Body of pancreas (tissue), 4 donors: ENCODE measurements around the gene SLC8A2. TPM values are rescaled to one million over a fixed set of nuclear protein-coding genes. Genes with fewer than 3 reads are reported as not detected.
A peak's percentile ranks its signal among the peaks of the same experiment; 100 is the strongest.

Experiments
- ATAC-seq: fragments of 150-250 bp; one replicate; pipeline ENCODE4 v1.9.1; 2016
- DNase-seq, 4 donors: peaks; one replicate each; pipeline ENCODE4 v3.0.0-alpha.2; 2019
- H3K27ac ChIP-seq, 4 donors: fragments of 200-600 bp; sonication (generic); 1 replicate in 3 of 4; 2 replicates in 1 of 4; pipeline versions ENCODE4 v1.5.1 to v1.6.1; 2016 to 2019; ENCODE audit warnings: mild to moderate bottlenecking in 1 of 4, mixed read lengths in 1 of 4, moderate library complexity in 1 of 4
- H3K27me3 ChIP-seq, 2 donors: fragments of 200-600 bp; sonication (generic); one replicate each; pipeline ENCODE4 v1.6.0; 2016; ENCODE audit warnings: mild to moderate bottlenecking in 1 of 2
- H3K36me3 ChIP-seq, 2 donors: fragments of 200-600 bp; sonication (generic); replicated peaks in 1 of 2; 2 replicates each; pipeline ENCODE4 v1.5.1; 2016; ENCODE audit warnings: low read depth in 2 of 2; ENCODE audit not compliant: insufficient read depth in 1 of 2
- H3K4me1 ChIP-seq: fragments of 200-600 bp; sonication (generic); one replicate; pipeline ENCODE4 v1.6.0; 2016
- H3K4me3 ChIP-seq, 2 donors: fragments of 200-600 bp; sonication (generic); 1 replicate in 1 of 2; 2 replicates in 1 of 2; pipeline ENCODE4 v1.5.1; 2016 to 2019
- H3K9me3 ChIP-seq, 3 donors: fragments of 200-600 bp; sonication (generic); 1 replicate in 2 of 3; 2 replicates in 1 of 3; pipeline ENCODE4 v1.5.1; 2016
- POLR2A ChIP-seq, 3 donors: fragments of 450-650 bp; IDR thresholded peaks; one replicate each; pipeline ENCODE4 v1.6.1; 2016; ENCODE audit warnings: antibody characterized with exemption in 3 of 3, mild to moderate bottlenecking in 2 of 3
- WGBS, 2 donors: methylation state at CpG; one replicate each; pipeline ENCODE4 v1.1.5; 2017; 5-methylcytosine and 5-hydroxymethylcytosine counted together
- intact Hi-C: fragments of 100-400 bp; cut with DNase I; formaldehyde crosslinking; loops from one replicate; pipeline ENCODE4 v1.15.1; 2023
- total RNA-seq, 2 donors: library from RNA; depleted of rRNA; stranded (reverse); fragments of >200 nt; gene quantifications; one replicate each; pipeline ENCODE4 v1.1.0, GENCODE V29; 2016
- TF ChIP-seq, protein P1 (sequence below), 7 experiments: fragments of 450-650 bp in 4 of 7; fragments of 200-600 bp in 3 of 7; sonication (generic) in 3 of 7; IDR thresholded peaks; one replicate each; pipeline ENCODE4 v1.5.1; 2016 to 2019; ENCODE audit warnings: antibody characterized with exemption in 7 of 7

Gene SLC8A2
- total RNA-seq, 2 donors from 2014 or later: 8.0 to 31.6 TPM

DNA sequence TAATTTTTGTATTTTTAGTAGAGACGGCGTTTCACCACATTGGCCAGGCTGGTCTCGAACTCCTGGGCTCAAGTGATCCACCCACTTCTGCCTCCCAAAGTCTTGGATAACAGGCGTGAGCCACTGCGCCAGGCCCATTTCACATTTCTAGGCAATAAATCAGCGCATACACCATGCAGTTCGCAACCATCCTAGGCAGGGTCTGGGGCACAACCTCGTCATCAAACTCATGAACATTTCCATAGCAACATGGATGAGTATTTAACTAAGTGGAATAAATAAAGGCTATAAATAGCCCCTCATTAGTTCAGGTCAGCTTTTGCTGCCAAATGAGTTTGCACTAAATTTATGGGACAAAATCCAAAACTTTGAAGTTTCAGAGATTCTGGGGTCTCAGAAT lies 60.6 kb downstream of the SLC8A2 start:
- H3K27me3 ChIP-seq: no peaks in the 10 kb centered on the region
- TF ChIP-seq, protein P1, sequence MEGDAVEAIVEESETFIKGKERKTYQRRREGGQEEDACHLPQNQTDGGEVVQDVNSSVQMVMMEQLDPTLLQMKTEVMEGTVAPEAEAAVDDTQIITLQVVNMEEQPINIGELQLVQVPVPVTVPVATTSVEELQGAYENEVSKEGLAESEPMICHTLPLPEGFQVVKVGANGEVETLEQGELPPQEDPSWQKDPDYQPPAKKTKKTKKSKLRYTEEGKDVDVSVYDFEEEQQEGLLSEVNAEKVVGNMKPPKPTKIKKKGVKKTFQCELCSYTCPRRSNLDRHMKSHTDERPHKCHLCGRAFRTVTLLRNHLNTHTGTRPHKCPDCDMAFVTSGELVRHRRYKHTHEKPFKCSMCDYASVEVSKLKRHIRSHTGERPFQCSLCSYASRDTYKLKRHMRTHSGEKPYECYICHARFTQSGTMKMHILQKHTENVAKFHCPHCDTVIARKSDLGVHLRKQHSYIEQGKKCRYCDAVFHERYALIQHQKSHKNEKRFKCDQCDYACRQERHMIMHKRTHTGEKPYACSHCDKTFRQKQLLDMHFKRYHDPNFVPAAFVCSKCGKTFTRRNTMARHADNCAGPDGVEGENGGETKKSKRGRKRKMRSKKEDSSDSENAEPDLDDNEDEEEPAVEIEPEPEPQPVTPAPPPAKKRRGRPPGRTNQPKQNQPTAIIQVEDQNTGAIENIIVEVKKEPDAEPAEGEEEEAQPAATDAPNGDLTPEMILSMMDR (IDR thresholded peaks at IDR 0.05): no peak
- TF ChIP-seq POLR2A (IDR thresholded peaks at IDR 0.05): no peak
- H3K36me3 ChIP-seq: no peaks in the 10 kb centered on the region
- H3K4me3 ChIP-seq: no peak overlapping the region
- 81% methylated on average over 8 of the region's 8 CpGs for WGBS, 2 donors
- ATAC-seq (no peak), DNase-seq (no peak)
- no peak overlapping the region for H3K27ac ChIP-seq
- no peaks in the 10 kb centered on the region for H3K9me3 ChIP-seq
- intact Hi-C loops: no loop called here
- no peaks in the 10 kb centered on the region for H3K4me1 ChIP-seq

DNA sequence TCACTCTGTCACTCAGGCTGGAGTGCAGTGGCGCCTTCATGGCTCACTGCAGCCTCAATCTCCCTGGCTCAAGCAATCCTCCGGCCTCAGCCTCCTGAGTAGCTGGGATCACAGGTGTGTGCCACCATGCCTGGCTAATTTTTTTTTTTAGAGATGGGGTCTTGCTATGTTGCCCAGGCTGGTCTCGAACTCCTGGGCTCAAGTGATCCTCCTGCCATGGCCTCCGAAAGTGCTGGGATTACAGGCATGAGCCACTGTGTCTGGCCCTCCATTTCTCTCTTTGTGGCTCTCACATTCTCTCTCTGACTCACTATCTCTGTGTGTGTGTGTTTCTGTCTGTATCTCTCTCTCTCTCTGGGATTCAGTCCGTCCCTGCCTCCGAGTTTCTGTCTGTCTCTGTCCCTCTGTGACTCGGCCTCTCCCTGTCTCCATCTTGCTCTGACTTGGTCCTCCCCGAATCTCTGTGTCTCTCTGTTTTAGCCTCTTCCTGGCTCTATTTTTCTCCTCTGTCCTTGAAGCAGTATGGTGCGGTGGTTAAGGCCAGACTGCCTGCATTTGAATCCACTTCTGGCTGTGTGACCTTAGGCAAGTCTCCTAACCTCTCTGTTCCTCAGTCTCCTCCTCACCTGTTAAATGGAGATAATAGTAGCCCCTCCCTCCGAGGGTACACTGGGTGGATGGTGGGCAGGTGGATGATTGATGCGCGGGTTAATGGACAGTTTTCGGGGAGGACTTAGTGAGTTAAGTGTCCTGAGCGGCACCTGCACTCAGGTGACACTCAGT lies 63.3 kb downstream of the SLC8A2 start:
- Histone ChIP-seq H3K9me3 (no peaks in the 10 kb centered on the region), H3K27ac (no peak overlapping the region), H3K4me1 (no peaks in the 10 kb centered on the region), H3K4me3 (no peak overlapping the region), H3K27me3 (no peaks in the 10 kb centered on the region), H3K36me3 (no peaks in the 10 kb centered on the region)
- intact Hi-C loops: no loop called here
- WGBS, 2 donors: 70 to 76% methylated on average over 14 of the region's 14 CpGs
- DNase-seq (no peak), ATAC-seq (no peak)
- no peak for TF ChIP-seq POLR2A (IDR thresholded peaks at IDR 0.05)
- TF ChIP-seq, protein P1 (IDR thresholded peaks at IDR 0.05): no peak

DNA sequence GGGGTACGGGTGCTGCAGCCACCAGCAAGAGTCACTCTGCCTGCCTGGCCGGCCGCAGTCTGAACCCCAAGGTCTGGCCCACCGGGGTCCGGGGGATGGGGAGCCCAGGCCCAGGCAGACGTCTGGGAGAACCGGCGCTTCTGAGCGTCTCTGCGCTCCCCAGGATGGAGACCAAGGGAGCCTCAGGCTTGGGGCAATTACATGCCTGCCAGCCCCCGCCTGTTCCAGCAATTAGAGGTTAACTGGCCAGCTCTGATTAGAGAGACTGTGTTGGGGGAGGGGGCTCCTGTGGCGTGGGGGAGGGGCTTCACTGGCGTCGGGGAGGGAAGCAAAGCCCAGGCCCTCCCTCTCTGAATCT lies 64.3 kb downstream of the SLC8A2 start:
- Histone ChIP-seq H3K27me3 (no peaks in the 10 kb centered on the region), H3K4me3 (no peak overlapping the region), H3K4me1 (no peaks in the 10 kb centered on the region), H3K27ac (no peak overlapping the region), H3K36me3 (no peaks in the 10 kb centered on the region), H3K9me3 (no peaks in the 10 kb centered on the region)
- 13 to 17% methylated on average over 3 to 14 of the region's 14 CpGs for WGBS, 2 donors
- intact Hi-C loops: no loop called here
- no peak for ATAC-seq
- TF ChIP-seq POLR2A (IDR thresholded peaks at IDR 0.05): no peak
- TF ChIP-seq, protein P1 (IDR thresholded peaks at IDR 0.05): no peak
- DNase-seq: no peak

DNA sequence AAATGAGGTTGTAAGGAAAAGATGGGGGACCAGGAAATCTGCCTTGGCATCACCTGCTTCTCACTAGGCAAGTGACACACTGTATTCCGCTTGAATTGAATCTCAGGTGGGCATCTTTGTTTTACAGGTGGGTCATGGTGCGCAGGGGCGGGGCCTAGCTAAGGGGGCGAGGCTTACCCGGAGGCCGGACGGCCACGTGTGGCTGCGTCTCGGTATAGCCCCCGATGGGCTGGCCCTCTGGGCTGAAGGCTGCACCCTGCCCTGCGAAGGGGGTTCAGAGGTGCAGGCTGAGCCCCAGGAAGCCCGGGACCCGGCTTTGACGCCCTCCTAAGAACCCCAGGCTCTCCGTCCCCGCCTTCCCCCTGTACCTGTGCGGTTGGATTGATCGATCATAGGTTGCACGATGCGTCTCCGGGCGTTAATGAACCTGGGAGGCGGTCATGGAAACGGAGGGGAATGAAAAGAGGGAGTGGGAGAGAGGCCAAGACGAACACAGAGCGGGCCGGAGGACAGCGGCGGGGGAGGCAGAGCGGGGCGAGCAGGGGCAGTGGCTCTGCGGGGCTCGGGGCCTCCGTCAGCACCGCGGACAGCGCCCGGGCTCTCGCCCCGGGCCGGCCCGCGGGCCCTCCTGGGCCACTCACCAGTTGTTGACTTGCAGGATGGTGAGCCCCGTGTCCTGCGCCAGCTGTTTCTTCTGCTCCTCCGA lies 64.8 kb downstream of the SLC8A2 start:
- Histone ChIP-seq H3K27me3 (no peaks in the 10 kb centered on the region), H3K27ac (no peak overlapping the region), H3K36me3 (no peaks in the 10 kb centered on the region), H3K4me3 (no peak overlapping the region), H3K4me1 (no peaks in the 10 kb centered on the region), H3K9me3 (no peaks in the 10 kb centered on the region)
- DNase-seq (peak in 1 of 4 donors; percentile 42), ATAC-seq (peak; percentile 52)
- intact Hi-C loops: no loop called here
- TF ChIP-seq POLR2A (IDR thresholded peaks at IDR 0.05): no peak
- TF ChIP-seq, protein P1 (IDR thresholded peaks at IDR 0.05): no peak
- 10 to 24% methylated on average over 13 to 47 of the region's 47 CpGs for WGBS, 2 donors
